ENCODE measurements around the gene FSIP1.

GRCh38 chr15:39682366-39682765 is 100.3 kb downstream of the FSIP1 start:
- no peak for TF ChIP-seq CTCF (IDR thresholded peaks at IDR 0.05)
- TF ChIP-seq EP300 (IDR thresholded peaks at IDR 0.05): no peak
- no peak for TF ChIP-seq POLR2A (IDR thresholded peaks at IDR 0.05)

Measured in tibial nerve (tissue), 4 donors.